ENCODE data around the gene OPN4. TPM values are rescaled to one million over a fixed set of nuclear protein-coding genes. Genes with fewer than 3 reads are reported as not detected.

The OPN4 gene
- total RNA-seq, 1 donor from 2014 or later: not detected

DNA sequence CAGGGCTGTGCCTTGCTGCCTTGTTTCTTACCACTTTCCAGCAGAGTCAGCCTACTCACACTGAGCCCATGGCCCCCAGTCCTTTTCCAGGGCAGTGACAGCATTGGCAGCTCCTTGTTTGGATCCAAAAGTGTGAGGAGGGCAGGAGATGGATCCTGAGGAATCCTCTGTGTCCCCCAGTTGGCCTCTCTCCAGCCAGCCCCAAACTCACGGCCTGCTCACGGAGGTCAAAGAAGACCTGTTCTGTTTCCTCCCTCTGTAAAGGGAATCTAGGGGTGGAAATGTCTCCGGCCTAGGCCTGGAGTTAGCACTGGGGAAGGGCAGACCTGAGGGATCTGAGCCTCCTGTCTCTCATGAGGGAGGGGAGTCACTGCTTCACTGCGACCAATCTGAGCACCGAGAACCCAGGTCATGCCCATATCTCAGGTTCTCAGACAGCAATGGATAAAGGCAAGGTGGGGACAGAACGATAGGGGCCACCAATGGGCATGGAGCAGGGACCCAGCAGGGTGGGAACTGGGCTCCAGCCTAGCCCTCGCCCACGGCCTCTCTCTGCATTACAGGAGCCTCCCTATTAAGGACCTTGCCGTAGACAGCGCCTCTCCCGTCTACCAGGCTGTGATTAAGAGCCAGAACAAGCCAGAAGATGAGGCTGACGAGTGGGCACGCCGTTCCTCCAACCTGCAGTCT lies 37.1 kb downstream of the OPN4 start:
- Mint-ChIP-seq H3K36me3 (ENCODE audit: insufficient read depth) (no peaks in the 10 kb centered on the region), H3K27ac (no peak overlapping the region), H3K27me3 (peaks cover 23% of the 10 kb centered on the region), H3K4me1 (ENCODE audit: low read depth) (peaks cover 7% of the 10 kb centered on the region), H3K4me3 (ENCODE audit: low read depth) (no peak overlapping the region), H3K9me3 (ENCODE audit: low read depth) (no peaks in the 10 kb centered on the region)
- TF ChIP-seq, protein P1, sequence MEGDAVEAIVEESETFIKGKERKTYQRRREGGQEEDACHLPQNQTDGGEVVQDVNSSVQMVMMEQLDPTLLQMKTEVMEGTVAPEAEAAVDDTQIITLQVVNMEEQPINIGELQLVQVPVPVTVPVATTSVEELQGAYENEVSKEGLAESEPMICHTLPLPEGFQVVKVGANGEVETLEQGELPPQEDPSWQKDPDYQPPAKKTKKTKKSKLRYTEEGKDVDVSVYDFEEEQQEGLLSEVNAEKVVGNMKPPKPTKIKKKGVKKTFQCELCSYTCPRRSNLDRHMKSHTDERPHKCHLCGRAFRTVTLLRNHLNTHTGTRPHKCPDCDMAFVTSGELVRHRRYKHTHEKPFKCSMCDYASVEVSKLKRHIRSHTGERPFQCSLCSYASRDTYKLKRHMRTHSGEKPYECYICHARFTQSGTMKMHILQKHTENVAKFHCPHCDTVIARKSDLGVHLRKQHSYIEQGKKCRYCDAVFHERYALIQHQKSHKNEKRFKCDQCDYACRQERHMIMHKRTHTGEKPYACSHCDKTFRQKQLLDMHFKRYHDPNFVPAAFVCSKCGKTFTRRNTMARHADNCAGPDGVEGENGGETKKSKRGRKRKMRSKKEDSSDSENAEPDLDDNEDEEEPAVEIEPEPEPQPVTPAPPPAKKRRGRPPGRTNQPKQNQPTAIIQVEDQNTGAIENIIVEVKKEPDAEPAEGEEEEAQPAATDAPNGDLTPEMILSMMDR (IDR thresholded peaks at IDR 0.05; ENCODE audit: unreplicated experiment): no peak
- no peak for DNase-seq (ENCODE audit: low spot score, unreplicated experiment)

DNA sequence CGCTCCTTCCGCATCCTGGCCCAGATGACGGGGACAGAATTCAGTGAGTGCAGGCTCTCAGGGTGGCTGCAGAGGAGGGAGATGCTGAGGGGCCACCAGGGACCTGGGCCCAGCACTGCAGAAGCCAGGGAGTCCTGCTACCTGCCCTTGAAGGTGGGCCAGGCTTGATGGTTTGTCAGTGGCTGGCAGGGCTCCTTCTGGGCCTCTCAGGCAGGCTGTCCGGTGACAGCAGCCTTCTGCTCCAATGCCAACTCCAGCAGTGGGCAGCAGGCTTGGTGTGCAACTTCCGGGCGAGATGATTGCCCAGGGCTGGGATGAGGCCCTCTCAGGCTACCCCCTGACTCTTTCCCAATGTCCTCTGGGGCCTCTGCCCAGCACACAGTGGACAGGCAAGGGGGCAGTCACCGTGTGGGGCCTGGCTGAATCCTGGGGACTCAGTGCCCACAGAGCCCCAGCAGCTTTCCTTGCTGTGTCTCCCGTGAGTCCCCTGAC lies 37.7 kb downstream of the OPN4 start:
- H3K27me3 Mint-ChIP-seq: peaks cover 27% of the 10 kb centered on the region
- DNase-seq (ENCODE audit: low spot score, unreplicated experiment): no peak
- no peak overlapping the region for H3K4me3 Mint-ChIP-seq (ENCODE audit: low read depth)
- TF ChIP-seq, protein P1 (IDR thresholded peaks at IDR 0.05; ENCODE audit: unreplicated experiment): no peak
- no peaks in the 10 kb centered on the region for H3K9me3 Mint-ChIP-seq (ENCODE audit: low read depth)
- no peak overlapping the region for H3K27ac Mint-ChIP-seq
- H3K36me3 Mint-ChIP-seq (ENCODE audit: insufficient read depth): no peaks in the 10 kb centered on the region
- peaks cover 7% of the 10 kb centered on the region for H3K4me1 Mint-ChIP-seq (ENCODE audit: low read depth)

DNA sequence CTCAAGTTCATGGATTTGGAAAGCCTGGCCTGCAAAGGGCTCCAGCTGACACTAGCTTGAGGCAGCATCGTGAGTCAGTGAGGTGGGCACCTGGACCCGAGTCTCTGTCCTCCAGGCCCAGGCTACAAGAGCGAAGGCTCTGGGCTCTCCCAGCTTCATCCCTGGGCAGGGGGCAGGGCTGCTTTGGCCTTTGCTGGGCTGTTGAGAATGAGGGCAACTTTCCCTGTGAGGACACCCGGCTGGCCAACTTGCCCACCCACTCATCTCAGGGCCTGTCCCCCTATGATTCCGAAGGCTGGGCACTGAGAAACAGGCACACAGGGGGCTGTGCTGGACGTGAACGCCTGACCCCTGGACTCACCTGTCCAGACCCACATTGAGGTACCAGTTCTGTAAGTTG lies 38.3 kb downstream of the OPN4 start:
- no peaks in the 10 kb centered on the region for H3K9me3 Mint-ChIP-seq (ENCODE audit: low read depth)
- peaks cover 7% of the 10 kb centered on the region for H3K4me1 Mint-ChIP-seq (ENCODE audit: low read depth)
- H3K36me3 Mint-ChIP-seq (ENCODE audit: insufficient read depth): no peaks in the 10 kb centered on the region
- H3K27me3 Mint-ChIP-seq: peaks cover 27% of the 10 kb centered on the region
- no peak overlapping the region for H3K4me3 Mint-ChIP-seq (ENCODE audit: low read depth)
- DNase-seq (ENCODE audit: low spot score, unreplicated experiment): no peak
- TF ChIP-seq, protein P1 (IDR thresholded peaks at IDR 0.05; ENCODE audit: unreplicated experiment): no peak
- no peak overlapping the region for H3K27ac Mint-ChIP-seq

DNA sequence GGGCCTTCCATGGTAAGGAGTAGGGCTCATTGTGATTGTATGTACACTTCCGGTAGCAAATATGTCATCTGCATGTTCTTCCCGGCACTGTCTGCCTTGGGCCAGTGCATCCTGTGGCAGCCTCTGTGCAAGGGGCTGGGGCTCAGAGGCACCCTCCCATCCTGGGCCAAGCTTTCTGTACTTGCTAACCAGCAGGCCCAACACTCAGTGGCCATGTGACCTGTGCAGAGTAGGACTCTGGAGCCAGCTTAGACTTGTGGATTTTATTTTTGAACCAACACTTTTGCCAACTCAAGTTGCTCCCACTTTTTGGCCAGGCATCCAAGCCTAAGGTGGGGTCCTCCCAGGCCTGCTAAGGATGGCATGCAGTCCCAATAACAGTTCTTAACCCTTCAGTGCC lies 38.9 kb downstream of the OPN4 start:
- DNase-seq (ENCODE audit: low spot score, unreplicated experiment): no peak
- peaks cover 27% of the 10 kb centered on the region for H3K27me3 Mint-ChIP-seq
- H3K36me3 Mint-ChIP-seq (ENCODE audit: insufficient read depth): no peaks in the 10 kb centered on the region
- H3K9me3 Mint-ChIP-seq (ENCODE audit: low read depth): no peaks in the 10 kb centered on the region
- H3K4me3 Mint-ChIP-seq (ENCODE audit: low read depth): no peak overlapping the region
- H3K27ac Mint-ChIP-seq: no peak overlapping the region
- TF ChIP-seq, protein P1 (IDR thresholded peaks at IDR 0.05; ENCODE audit: unreplicated experiment): no peak
- H3K4me1 Mint-ChIP-seq (ENCODE audit: low read depth): peaks cover 4% of the 10 kb centered on the region

DNA sequence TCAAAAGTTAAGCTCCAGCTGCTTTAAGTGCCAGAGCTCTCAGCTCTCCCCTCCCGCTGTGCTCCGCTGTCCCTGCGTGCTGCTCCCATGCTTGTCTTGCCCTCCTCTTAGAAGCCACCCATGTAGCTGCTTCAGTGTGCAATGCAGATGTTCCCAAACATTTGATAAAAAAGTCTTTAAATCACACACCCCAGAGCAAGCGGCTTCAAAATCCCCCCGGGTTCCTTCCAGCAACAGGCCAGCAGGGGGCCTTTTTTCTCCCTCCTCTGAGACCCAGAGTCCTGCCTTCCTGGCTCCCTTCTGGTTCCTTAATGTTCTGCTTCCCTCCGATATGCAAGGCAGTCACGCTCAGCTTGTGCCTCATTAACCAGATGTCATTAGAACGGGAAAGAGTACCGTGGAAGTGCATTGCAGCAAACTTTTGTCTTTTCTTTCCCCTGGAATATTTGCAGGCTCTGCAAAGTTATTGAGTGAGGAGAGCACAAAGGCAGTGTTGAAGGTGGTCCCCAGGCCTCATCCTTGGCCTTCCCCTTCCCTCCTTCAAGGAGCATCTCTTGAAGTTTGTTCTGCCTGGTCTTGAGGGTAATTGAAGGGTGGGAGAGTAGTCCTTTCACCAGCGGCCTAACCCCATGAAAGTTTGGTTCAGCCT lies 39.5 kb downstream of the OPN4 start:
- Mint-ChIP-seq H3K4me1 (ENCODE audit: low read depth) (peaks cover 4% of the 10 kb centered on the region), H3K36me3 (ENCODE audit: insufficient read depth) (no peaks in the 10 kb centered on the region), H3K27ac (no peak overlapping the region), H3K27me3 (peaks cover 26% of the 10 kb centered on the region), H3K4me3 (ENCODE audit: low read depth) (no peak overlapping the region), H3K9me3 (ENCODE audit: low read depth) (no peaks in the 10 kb centered on the region)
- DNase-seq (ENCODE audit: low spot score, unreplicated experiment): no peak
- TF ChIP-seq, protein P1 (IDR thresholded peaks at IDR 0.05; ENCODE audit: unreplicated experiment): peak; percentile 76
